Measurements from ENCODE around the gene NQO2. TPM values are rescaled to one million over a fixed set of nuclear protein-coding genes. Genes with fewer than 3 reads are reported as not detected.

NQO2 gene
- total and polyA plus RNA-seq, 2 of the 13 experiments (the other 11 are each of a cell fraction or from before 2014, with no cell fraction given): 32.2 to 56.5 TPM

DNA sequence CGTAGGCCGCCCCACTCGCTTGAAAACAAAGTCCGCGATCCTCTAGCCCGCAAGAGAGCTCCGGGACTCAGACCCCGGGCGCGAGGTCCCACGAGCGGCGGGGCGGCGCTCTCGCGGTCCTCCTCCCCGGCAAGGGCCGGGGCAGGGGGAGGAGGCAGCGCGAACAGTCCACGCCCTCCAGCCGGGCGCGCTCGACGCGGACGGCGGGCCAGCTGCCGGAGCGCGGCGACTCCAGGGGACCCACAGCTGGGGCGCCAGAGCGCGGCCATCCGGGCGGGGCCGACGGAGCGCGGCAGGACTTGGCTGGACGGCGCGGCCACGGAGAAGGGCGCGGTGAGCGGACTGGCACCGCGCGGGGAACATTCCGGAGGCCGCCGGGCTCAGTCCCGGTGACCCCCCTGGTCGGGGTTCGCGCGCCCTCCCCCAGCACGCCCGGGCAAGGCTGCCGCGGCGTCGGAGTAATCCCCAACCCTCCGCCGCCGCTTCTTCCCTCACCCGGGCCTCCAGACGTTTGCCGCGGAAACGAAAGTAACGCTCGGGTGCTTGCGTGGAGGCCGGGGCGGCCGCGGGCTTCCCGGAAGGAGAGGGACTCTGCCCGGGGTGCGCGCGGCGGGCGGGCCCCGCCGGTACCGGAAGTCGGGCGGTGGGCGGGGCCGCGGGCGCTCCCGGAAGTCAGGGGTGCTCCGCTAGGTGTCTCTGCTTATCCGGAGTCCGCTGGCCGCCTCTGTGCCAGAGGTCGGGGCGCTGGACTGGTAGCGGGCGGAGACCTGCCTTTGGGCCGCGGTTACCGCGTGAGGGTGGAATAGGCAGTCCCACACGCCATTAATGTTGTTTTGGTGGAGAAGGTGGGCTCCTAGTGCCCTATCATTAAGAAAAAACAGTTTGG lies 68.9 kb downstream of the NQO2 start, which contains the start of gene RIPK1 (continued):
- TF ChIP-seq, protein P1, sequence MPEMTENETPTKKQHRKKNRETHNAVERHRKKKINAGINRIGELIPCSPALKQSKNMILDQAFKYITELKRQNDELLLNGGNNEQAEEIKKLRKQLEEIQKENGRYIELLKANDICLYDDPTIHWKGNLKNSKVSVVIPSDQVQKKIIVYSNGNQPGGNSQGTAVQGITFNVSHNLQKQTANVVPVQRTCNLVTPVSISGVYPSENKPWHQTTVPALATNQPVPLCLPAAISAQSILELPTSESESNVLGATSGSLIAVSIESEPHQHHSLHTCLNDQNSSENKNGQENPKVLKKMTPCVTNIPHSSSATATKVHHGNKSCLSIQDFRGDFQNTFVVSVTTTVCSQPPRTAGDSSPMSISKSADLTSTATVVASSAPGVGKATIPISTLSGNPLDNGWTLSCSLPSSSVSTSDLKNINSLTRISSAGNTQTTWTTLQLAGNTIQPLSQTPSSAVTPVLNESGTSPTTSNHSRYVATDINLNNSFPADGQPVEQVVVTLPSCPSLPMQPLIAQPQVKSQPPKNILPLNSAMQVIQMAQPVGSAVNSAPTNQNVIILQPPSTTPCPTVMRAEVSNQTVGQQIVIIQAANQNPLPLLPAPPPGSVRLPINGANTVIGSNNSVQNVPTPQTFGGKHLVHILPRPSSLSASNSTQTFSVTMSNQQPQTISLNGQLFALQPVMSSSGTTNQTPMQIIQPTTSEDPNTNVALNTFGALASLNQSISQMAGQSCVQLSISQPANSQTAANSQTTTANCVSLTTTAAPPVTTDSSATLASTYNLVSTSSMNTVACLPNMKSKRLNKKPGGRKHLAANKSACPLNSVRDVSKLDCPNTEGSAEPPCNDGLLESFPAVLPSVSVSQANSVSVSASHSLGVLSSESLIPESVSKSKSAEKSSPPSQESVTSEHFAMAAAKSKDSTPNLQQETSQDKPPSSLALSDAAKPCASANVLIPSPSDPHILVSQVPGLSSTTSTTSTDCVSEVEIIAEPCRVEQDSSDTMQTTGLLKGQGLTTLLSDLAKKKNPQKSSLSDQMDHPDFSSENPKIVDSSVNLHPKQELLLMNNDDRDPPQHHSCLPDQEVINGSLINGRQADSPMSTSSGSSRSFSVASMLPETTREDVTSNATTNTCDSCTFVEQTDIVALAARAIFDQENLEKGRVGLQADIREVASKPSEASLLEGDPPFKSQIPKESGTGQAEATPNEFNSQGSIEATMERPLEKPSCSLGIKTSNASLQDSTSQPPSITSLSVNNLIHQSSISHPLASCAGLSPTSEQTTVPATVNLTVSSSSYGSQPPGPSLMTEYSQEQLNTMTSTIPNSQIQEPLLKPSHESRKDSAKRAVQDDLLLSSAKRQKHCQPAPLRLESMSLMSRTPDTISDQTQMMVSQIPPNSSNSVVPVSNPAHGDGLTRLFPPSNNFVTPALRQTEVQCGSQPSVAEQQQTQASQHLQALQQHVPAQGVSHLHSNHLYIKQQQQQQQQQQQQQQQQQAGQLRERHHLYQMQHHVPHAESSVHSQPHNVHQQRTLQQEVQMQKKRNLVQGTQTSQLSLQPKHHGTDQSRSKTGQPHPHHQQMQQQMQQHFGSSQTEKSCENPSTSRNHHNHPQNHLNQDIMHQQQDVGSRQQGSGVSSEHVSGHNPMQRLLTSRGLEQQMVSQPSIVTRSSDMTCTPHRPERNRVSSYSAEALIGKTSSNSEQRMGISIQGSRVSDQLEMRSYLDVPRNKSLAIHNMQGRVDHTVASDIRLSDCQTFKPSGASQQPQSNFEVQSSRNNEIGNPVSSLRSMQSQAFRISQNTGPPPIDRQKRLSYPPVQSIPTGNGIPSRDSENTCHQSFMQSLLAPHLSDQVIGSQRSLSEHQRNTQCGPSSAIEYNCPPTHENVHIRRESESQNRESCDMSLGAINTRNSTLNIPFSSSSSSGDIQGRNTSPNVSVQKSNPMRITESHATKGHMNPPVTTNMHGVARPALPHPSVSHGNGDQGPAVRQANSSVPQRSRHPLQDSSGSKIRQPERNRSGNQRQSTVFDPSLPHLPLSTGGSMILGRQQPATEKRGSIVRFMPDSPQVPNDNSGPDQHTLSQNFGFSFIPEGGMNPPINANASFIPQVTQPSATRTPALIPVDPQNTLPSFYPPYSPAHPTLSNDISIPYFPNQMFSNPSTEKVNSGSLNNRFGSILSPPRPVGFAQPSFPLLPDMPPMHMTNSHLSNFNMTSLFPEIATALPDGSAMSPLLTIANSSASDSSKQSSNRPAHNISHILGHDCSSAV (CRISPR knock-in tag; IDR thresholded peaks at IDR 0.05; ENCODE audit: borderline replicate concordance): no peak
- TF ChIP-seq HNF4A (CRISPR knock-in tag; IDR thresholded peaks at IDR 0.05) (peak; percentile 43), ZNF484 (CRISPR knock-in tag; IDR thresholded peaks at IDR 0.05; ENCODE audit: borderline replicate concordance, low read depth) (no peak), ZNF333 (CRISPR knock-in tag; IDR thresholded peaks at IDR 0.05; ENCODE audit: borderline replicate concordance) (peak; percentile 92; the same call in 1 of the 2 replicates), CENPX (CRISPR knock-in tag; IDR thresholded peaks at IDR 0.05) (no peak), SP140L (CRISPR knock-in tag; IDR thresholded peaks at IDR 0.05; ENCODE audit: borderline replicate concordance) (0 out of 2 replicates have a peak, but pooled peaks have one; percentile 22), MEIS2 (CRISPR knock-in tag; IDR thresholded peaks at IDR 0.05) (peak; percentile 18; the same call in 1 of the 2 replicates), ZFP36L2 (CRISPR knock-in tag; IDR thresholded peaks at IDR 0.05) (no peak)
- TF ChIP-seq, protein P2, sequence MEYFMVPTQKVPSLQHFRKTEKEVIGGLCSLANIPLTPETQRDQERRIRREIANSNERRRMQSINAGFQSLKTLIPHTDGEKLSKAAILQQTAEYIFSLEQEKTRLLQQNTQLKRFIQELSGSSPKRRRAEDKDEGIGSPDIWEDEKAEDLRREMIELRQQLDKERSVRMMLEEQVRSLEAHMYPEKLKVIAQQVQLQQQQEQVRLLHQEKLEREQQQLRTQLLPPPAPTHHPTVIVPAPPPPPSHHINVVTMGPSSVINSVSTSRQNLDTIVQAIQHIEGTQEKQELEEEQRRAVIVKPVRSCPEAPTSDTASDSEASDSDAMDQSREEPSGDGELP (IDR thresholded peaks at IDR 0.05; ENCODE audit: borderline replicate concordance, low read depth): peak; percentile 26; the same call in 1 of the 2 replicates
- TF ChIP-seq, protein P3, sequence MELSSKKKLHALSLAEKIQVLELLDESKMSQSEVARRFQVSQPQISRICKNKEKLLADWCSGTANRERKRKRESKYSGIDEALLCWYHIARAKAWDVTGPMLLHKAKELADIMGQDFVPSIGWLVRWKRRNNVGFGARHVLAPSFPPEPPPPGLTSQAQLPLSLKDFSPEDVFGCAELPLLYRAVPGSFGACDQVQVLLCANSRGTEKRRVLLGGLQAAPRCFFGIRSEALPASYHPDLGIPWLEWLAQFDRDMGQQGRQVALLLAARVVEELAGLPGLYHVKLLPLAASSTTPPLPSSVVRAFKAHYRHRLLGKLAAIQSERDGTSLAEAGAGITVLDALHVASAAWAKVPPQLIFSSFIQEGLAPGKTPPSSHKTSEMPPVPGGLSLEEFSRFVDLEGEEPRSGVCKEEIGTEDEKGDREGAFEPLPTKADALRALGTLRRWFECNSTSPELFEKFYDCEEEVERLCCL (CRISPR knock-in tag; IDR thresholded peaks at IDR 0.05; ENCODE audit: borderline replicate concordance): no peak; the same call in 1 of the 2 replicates
- TF ChIP-seq, protein P4, sequence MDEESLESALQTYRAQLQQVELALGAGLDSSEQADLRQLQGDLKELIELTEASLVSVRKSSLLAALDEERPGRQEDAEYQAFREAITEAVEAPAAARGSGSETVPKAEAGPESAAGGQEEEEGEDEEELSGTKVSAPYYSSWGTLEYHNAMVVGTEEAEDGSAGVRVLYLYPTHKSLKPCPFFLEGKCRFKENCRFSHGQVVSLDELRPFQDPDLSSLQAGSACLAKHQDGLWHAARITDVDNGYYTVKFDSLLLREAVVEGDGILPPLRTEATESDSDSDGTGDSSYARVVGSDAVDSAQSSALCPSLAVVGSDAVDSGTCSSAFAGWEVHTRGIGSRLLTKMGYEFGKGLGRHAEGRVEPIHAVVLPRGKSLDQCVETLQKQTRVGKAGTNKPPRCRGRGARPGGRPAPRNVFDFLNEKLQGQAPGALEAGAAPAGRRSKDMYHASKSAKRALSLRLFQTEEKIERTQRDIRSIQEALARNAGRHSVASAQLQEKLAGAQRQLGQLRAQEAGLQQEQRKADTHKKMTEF (CRISPR knock-in tag; IDR thresholded peaks at IDR 0.05): peak; percentile 81
